Measurements from ENCODE around the gene SFSWAP.

- TF ChIP-seq SP2 (IDR thresholded peaks at IDR 0.05; ENCODE audit: low read length) (no peak), EZH2 (IDR thresholded peaks at IDR 0.05; ENCODE audit: low read depth, low read length, severe bottlenecking) (no peak), POLR2AphosphoS5 (IDR thresholded peaks at IDR 0.05; ENCODE audit: low read depth, low read length) (no peak), CTCF (IDR thresholded peaks at IDR 0.05; ENCODE audit: control extremely low read depth in 1 of 3, insufficient read depth in 1 of 3, low read depth in 1 of 3, low read length in 3 of 3) (no peak), ZNF274 (IDR thresholded peaks at IDR 0.05; ENCODE audit: borderline replicate concordance, extremely low read depth, low read length) (no peak), SIN3A (conservative IDR thresholded peaks at IDR 0.05 in 1 of 2, IDR thresholded peaks at IDR 0.05 in 1 of 2; ENCODE audit: low read depth in 1 of 2, low read length in 2 of 2) (no peak), RAD21 (IDR thresholded peaks at IDR 0.05 in 1 of 2, conservative IDR thresholded peaks at IDR 0.05 in 1 of 2; ENCODE audit: low read depth in 2 of 2, low read length in 2 of 2) (no peak), SUZ12 (IDR thresholded peaks at IDR 0.05; ENCODE audit: low read length) (no peak), MAX (IDR thresholded peaks at IDR 0.05) (no peak)
These were observed 83.2 kb downstream of the SFSWAP start for GRCh38 chr12:131794061-131794460.
